HG03159 (cell line): Measurements from ENCODE around the gene TLR10.
"Not testable (repeated sequence)": the region's sequence is repeated elsewhere in the genome, so short reads cannot be mapped to it uniquely, and the experiment has no call there.

Source experiments
- ATAC-seq: cut with Tn5 transposase; IDR thresholded peaks from one replicate; pipeline ENCODE4 v1.9.1; 2021; ENCODE audit warnings: mild to moderate bottlenecking, moderate library complexity; ENCODE audit not compliant: unreplicated experiment

The TLR10 gene

GRCh38 chr4:38802561-38803355 is 20.0 kb upstream of the TLR10 start:
- ATAC-seq, result no peak

- no peak for ATAC-seq
These were observed 18.2 kb upstream of the TLR10 start for GRCh38 chr4:38800961-38801450.

DNA sequence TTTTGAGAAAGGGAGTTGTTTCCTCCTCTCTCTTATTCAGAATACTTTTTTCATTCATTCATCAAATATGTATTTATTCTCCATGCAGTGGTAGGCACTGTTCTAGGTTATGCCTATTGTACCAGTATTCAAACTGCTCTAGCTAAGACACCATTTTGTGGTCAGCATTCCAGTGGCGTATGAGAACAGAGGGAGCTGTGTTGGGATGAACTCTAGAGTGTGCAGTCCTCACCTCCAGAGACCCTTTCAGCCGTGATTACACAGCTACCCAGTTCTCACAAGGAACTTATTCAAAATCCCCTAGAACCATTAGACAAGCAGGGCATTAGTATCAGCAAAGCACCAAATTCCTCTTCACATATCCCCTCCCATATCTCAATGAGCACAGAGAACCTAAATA is 17.6 kb upstream of the TLR10 start:
- no peak for ATAC-seq

DNA sequence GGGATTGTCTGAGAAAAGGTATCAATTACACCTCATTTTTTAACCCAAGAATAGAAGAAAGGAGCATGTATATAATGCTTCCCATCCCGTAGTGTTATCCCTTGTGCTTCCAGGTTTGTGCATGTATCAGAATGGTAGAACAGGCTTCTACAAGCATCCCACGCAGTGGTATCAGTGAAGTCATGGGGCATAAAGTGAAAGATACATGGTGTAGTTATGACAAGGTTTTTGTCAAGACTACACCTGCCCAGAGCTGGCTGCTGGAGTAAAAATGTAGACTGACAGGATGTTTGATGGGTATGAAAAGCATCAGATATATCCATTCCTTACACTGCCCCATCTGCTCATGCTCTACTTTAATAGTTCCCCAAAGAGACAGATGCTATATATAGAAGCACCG is 12.3 kb upstream of the TLR10 start:
- ATAC-seq, result no peak

- ATAC-seq, result no peak
These were observed 11.3 kb upstream of the TLR10 start for GRCh38 chr4:38794051-38794450.

DNA sequence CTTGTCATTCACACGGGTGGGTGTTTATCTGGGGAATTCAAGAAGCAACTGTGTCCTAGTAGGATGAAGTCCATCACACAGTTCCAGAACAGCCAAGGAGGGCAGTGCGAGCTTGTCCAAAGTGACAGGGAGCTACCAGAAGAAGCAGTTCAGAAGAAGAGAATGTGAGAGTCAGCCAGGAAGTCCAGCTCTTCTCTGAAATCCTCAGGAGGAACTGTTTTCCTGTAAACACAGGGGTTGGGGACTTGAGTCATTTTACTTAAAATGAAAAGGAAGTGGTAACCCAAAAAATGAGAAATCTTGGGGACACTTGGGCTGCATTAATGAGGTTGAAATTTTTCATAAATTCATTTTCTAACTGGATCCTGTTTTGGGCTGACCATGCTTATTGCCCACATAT is 8.2 kb upstream of the TLR10 start:
- ATAC-seq, result no peak

- ATAC-seq, result no peak
These were observed 5.5 kb upstream of the TLR10 start for GRCh38 chr4:38788317-38788716.

DNA sequence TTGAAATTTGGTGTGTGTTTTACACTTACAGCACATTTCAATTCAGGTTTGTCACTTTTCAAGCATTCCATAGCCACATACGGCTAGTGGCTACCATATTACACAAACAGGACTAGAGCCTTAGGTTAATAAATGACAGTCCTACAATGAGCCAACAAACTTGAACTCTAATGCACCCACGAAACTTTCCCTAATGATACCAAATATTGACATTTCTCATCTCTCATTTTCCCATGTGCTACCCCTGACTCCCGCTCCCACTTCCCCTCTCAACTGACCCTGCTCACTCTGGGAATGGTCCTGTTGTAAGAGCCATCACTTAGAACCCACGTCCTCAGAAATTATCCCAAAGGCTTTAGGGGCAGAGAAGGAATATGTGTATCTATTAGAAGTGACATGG is 4.9 kb upstream of the TLR10 start:
- no peak for ATAC-seq

GRCh38 chr4:38785901-38786402 is 3.2 kb upstream of the TLR10 start:
- ATAC-seq, result peak; percentile 52

GRCh38 chr4:38785041-38785790 is 2.4 kb upstream of the TLR10 start:
- ATAC-seq, result no peak

DNA sequence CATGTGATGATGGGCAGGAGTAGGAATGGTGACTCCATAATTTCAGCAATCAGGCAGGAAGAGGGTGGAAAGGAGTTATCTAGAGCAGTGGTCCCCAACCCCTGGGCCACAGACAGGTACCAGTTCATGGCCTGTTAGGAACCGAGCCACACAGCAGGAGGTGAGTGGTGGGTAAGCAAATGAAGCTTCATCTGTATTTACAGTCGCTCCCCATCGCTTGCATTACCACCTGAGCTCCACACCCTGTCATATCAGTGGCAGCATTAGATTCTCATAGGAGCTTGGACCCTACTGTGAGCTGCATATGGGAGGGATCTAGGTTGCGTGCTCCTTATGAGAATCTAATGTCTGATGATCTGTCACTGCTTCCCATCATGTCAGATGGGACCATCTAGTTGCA is 1.4 kb upstream of the TLR10 start:
- ATAC-seq, result no peak

GRCh38 chr4:38783109-38783460 is 295 bp upstream of the TLR10 start:
- ATAC-seq, result no peak

- peak; percentile 38 for ATAC-seq
These were observed 932 bp downstream of the TLR10 start for GRCh38 chr4:38781854-38782261.

DNA sequence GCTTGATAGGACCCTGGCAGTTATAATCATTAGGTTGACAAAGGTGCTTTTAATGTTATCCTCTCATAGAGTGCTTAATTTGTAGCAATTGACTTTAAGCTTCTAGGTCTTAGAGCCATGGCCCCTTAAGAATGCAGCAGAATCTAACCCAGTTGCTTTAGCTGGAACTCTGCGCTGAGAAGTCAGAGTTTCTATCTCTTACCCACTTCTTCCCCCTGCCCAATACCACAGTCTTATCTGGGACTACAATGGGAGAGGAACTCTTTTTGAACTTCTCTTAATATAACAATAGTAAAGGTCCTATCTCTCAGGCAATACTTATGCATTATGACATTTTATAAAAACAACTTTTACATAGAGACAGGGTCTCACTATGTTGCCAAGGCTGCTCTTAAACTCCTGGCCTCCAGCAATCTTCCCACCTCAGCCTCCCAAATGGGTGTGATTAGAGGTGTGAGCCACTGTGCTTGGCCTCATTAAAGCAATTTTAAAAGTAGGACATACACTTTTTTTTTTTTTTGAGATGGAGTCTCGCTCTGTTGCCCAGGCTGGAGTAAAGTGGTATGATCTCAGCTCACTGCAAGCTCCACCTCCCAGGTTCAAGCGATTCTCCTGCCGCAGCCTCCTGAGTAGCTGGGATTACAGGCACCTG is 1.8 kb downstream of the TLR10 start:
- no peak for ATAC-seq

- ATAC-seq, result no peak
These were observed 3.0 kb downstream of the TLR10 start for GRCh38 chr4:38779790-38780189.

GRCh38 chr4:38777925-38778324 is 4.9 kb downstream of the TLR10 start:
- not testable (repeated sequence) for ATAC-seq

DNA sequence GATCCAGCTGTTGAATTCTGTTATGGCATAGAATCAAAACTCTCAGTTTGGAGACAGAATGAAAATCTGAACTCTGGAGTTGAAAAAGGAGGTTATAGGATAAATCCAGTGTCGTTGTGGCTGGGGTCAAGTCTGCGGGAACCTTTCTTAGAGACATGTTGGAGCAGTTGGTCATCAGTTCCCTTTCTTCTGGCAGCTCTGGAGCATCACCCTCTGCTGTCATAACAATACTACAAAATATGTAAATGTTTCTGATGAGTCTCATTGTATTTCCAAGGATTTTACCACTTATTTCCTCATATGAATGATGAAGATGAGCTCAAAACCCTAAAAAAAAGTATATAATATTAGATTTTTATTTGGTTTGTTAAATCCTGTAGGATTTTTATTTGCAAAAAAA is 7.5 kb downstream of the TLR10 start:
- no peak for ATAC-seq

- ATAC-seq, result no peak
These were observed 8.4 kb downstream of the TLR10 start for GRCh38 chr4:38774181-38774955.

DNA sequence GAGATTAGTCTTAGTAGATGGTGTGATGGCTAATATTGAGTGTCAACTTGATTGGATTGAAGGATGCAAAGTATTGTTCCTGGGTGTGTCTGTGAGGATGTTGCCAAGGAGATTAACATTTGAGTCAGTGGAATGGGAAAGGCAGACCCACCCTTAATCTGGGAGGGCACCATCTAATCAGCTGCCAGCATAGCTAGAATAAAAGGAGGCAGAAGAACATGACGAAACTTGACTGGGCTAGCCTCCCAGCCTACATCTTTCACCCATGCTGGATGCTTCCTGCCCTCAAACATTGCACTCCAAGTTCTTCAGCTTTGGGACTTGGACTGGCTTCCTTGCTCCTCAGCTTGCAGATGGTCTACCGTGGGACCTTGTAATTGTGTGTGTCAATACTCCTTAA is 12.5 kb downstream of the TLR10 start:
- ATAC-seq, result not testable (repeated sequence)

- no peak for ATAC-seq
These were observed 12.9 kb downstream of the TLR10 start for GRCh38 chr4:38769857-38770256.

DNA sequence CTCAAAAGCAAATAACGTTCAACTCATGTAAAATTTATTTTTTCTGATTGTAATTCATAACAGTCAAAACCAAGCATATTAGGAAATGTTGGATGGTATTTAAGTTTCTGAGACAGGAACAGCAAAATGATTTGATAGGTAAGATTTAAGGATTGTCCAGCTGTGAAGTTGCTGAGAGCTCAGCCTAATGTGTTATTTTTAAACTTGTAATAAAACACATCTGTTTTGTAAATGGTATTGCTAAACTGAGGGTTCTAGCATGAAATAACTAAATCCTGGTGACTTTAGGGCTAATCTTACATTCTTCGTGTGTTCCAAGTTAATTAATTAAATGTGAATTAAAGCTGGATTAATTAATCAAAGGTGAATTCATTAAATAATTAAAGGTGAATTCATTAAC is 13.3 kb downstream of the TLR10 start:
- ATAC-seq, result no peak
